NCI-H526 (cell line): ENCODE data around the gene PFKFB2.
"Not testable (repeated sequence)": the region's sequence is repeated elsewhere in the genome, so short reads cannot be mapped to it uniquely, and the experiment has no call there.

ENCODE experiments used
- DNase-seq, 2 experiments: peaks; one replicate each; lab custom pipeline; 2025; lab: John Stamatoyannopoulos, UW

PFKFB2 gene

DNA sequence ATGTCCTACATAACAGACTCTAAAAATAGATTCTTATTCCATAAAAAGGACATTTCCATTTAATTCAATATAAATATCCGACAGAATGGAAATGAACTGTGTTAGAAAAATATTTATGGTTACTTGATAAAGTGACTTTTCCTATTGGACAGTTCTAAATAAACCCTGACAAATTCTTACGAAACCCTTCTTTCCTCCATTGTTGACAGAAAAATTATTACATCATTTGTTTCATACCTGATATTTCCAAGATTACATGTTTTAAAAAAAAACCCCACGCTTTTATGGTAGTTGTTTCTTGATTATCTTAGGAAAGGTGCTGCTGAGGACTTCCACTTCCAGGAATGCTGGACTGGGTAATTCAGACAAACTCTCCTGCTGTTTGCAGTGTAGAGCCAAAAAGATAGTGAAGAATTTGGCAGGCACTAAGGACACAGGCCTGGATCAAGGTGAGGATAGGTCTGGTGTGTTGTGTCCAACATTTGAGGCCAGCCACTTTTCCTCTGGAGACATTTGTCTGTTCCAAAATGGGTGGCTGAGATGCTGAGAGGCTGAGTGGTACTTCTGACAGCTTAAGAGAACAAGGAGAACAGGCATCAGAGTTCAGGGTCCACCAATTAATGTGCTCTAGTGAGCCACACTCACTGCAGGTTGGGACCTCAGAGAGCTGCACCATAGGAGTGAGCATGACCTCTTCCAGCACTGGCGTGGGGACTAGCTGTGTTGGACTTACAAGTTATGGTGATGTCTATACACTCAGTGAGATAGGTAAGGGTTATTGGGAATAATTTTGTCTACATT lies 13.5 kb upstream of the PFKFB2 start:
- no peak for DNase-seq

DNA sequence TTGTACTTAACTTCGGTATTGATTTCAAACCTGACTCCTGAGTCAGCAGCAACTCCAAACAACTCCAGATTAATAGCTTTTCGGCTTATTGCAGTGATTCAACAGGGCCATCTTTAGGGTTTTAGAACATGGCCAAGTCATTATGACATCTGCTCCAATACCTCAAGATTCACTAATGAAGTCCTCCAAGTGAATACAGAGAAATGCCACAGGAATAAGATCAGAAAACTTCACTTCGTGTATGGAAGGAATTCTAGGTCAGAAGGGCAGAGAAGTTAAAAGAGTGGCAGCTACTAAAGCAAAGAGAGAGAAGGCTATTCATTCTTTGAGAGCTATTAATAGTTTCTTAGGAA lies 12.9 kb upstream of the PFKFB2 start:
- DNase-seq, result no peak

DNA sequence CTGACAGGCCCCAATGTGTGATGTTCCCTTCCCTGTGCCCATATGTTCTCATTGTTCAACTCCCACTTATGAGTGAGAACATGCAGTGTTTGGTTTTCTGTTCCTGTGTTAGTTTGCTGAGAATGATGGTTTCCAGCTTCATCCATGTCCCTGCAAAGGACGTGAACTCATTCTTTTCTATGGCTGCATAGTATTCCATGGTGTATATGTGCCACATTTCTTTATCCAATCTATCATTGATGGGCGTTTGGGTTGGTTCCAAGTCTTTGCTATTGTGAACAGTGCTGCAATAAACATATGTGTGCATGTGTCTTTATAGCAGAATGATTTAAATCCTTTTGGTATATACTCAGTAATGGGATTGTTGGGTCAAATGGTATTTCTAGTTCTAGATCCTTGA lies 11.7 kb upstream of the PFKFB2 start:
- DNase-seq, result not testable (repeated sequence)

DNA sequence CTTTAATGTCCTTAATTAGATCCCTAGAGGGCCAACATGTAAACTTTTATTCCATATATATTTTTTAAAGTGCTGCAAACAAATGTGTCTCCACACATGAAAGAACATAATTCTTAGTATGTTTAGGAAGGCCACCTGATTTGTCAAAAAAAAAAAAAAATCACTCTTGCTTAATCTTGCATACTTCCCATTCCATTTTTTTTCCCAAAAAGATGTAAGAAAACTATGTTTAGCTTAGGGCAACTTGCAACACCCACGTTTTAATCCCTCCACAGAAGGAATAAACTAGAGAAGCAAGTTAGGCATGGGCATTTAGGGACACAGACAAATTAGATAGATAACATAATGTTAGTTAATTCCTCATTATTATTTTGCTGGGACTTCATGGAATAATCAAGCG lies 7.6 kb upstream of the PFKFB2 start:
- no peak for DNase-seq

DNA sequence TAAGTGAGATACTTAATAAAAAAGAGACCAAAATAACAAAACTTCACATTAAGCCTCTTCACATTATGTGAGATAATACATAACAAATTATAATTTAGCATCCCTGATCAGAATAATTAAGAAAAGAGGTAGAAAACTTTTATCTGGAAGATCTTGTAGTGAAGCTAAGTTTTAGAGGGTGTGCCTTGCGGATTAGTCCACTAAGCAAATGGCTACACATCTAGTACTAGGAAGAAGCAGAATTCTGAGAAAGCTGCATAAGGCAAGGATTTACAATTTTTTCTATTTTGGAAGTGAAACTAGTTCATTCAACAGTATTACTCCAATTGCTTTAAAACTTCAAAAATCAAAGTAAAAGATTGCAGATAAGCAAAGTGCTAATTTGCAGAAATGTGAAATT lies 5.6 kb upstream of the PFKFB2 start:
- DNase-seq, result no peak

DNA sequence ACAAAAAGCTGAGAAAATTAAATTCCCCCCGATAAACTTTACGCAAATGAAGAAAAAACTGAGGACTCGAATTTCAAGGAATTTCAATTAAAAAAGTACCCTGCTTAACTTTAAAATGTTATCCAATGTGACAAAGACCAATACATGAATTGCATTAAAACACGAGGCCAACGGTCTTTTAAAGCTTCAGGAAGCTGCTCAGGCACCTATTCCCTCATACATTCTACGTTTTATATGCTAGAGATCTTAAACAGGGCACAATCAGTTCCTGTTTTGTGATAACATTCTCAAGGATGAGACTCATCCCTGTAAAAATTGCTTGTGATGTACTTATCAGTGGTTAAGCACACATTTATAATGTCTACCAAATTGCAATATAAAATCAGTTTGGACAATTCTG lies 5.0 kb upstream of the PFKFB2 start:
- no peak for DNase-seq

DNA sequence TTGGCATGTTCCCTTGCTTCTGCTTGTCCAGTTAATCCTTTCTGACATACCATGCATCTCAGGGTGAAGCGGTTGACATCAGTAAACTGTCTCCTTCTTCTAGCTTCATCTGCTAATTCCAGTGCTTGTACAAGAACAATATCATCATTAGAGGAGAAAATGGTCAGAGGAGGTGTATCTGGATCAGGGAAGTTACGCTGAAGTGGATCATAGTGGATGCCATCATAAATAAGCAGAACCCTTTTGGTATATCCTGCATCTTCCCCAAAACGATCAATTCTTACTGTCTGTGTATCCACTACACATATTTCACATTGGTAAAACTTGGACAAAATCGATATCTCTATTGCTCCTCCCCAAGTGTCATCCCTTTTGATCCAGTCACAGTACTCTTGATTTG lies 4.0 kb upstream of the PFKFB2 start:
- DNase-seq, result no peak

DNA sequence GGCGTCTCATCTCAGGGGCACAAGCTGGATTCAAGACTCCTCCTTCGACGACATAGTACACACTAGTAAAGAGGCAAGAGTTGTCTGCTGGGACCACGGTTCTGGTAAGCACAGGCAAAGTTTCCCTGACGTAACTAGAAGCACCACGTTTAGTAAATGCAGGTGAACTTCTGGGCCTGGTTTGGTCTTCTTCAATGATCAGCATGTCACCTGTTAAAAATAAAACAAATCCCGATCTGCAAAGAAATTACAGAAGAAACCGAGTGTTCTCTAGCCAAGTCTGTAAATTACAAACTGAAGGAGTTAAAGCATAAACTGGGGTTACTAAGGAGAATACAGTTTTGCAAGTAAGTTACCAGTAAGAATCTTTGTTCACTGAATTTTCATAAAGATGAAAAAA lies 3.6 kb upstream of the PFKFB2 start:
- no peak for DNase-seq

DNA sequence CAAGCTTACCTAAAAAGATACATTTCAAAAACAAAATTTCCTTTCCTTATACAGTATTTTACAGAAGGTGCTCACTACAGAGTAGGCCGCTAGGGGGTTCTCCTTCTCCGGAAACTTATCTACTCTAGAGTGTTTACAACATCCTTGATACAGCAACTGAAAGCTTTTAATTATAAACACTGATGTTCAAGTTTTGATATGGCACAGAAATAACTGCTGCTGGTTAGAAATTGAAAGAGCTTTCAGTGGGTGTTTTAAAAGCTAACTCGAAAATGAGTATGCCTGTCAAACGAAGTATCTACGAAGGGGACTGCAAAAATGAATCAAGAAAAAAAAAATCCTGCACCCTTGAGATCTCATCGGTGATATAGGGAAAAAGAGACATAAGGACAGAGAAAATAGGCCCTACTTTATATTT lies 3.1 kb upstream of the PFKFB2 start:
- DNase-seq, result peak; percentile 4 to 44

DNA sequence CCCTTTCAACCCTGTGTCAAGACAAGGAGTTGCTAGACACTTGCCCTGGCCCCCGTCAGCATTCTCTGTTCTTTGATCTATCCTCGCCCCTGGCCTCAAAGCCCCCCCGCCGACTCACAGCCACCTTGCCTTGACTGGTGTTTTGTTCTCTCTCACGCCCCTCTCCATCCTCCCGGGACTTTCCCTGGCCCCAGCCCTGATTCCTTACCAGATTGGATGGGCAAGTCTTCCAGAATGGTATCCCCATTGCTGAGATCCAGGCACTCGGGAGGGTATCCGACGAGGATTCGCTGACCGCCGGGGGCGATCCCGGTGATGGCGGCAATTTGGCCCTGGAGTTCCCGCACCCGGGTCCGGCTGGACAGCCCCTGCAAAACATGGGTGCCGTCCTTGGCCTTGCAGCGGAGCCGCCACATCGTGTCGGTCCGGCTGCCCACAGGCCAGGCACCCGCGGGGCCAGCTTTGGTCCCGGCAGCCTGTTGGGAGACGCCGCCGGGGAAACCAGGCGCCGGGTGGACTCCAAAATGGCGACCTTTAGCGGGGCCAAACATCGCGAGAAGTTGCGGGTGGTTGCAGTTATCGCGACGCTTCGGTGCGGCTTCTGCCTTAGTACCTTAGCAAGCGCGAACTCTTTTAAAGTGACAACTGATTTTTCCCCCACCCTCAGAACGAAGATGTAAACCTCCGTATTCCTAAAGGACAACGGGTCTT lies 2.4 kb upstream of the PFKFB2 start:
- peak; percentile 51 to 91 for DNase-seq

DNA sequence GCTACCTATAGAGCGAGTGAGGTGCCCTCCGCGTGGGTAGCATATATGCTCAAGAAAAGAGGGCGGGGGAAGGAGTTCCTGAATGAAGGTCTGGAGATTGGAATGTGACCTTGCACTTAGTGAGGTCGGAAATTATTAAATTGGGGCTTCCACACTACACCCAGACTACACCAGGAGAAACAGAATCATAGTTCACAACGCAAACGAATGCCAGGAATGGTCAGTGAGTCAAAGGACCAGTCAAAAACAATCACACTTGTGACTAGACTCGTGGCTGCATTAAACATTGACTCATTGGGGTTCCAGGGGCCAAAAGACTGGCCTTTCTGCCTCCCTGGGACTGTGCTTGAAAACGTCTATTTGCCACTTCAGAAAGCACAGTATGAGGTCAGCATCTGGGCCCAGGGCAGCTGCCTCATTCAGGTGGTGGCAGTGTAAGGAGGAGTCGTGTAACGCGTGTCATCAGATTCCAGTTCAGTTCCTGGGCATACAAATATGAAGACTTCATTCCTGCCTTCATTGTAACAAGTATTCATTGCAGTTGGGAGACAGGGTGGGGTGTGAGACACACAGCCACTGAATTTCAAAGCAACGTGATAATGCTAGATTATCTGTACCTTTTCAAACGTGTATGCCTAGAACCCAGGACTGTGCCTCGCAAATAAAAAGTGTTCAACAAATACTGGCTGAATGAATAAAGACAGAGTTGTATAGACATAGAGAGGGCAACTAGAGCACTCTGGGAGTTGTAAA lies 1.7 kb upstream of the PFKFB2 start, which contains the start of gene YOD1:
Gene YOD1, minus strand, starts transcription at position 18 of the 753 bp plus-strand sequence. CDS start 178 bp downstream, outside the sequence.
- no peak for DNase-seq

DNA sequence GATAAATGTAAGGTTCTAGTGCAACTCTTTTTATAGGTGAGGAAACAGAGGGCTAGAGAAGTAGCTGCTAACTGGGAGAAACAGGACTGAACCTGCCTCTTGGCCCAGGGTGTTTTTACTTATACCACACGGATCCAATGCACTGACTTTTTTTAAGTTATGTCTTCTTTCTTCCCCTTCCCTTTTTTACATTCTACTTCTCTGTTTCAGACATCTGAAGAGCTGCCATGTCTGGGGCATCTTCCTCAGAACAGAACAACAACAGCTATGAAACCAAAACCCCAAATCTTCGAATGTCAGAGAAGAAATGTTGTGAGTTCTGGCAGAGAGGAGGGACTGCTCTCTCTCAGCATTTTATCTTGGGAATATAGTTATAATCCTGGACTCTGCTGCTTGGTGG lies 1.4 kb downstream of the PFKFB2 start:
- DNase-seq, result peak in 1 of 2 experiments; percentile 3

DNA sequence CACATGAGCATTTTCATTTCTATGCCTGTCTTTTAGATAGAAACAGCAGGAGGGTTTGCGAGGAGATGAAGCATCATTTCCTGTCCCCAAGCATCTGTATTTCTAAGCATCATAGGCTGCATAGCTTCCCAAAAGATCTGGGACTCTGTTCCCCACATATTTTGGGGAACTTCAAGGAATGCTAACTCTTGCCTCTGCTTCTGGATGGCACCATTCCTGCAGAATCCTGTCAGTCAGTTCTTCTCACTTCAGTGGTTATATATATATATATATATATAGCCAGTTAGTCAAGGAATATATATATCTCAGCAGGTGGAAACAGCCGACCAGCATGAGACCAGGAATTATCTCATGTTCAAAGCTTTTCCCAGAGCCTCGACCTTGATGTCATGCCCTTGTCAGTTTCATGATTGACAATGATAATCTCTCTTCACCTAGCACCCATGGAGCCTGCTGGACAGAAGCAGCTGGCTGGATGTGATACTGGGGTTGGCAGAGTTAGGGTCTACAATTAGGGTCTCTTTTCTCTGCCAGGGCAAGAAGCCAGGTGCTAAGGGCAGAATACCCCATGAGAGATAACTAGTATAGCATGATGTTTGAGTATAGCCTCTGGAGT lies 2.4 kb downstream of the PFKFB2 start:
- no peak for DNase-seq

DNA sequence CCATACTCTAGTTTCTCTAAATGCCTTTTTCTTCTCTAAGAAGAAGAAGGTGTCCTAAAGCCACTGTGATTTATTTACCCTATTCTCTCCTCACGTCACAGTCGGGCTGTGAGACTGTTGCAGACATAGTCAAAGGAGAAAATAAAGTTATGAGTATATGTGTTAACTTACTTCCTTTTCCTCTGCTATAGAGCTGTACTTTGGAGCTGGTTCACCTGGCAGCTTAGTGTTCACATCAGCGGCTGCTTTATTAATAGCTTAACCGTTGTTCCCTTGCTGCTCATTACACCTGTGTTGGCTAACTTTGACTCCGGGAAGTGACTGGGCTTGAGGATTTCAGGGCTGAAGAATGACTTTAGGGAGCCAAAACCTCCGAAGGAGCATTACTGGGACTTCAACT lies 3.6 kb downstream of the PFKFB2 start:
- no peak for DNase-seq

DNA sequence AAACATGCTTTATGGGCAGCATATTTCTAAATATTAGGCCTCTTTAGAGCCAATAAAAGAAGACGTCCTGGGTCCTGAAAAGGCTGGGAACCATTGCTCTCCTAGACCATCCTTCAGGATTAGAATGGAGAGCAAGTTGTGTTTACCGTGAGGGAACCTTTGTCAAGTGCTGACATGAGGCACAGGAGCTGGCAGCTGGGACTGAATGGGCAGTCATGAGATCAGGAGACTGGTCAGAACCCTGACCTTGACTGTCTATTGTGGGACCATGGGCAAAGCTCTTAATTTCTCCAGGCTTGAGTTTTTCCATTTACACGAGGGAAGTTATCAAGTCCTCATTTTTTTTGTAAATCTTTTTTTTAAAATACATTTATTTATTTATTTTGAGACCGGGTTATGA lies 5.2 kb downstream of the PFKFB2 start:
- DNase-seq, result no peak

DNA sequence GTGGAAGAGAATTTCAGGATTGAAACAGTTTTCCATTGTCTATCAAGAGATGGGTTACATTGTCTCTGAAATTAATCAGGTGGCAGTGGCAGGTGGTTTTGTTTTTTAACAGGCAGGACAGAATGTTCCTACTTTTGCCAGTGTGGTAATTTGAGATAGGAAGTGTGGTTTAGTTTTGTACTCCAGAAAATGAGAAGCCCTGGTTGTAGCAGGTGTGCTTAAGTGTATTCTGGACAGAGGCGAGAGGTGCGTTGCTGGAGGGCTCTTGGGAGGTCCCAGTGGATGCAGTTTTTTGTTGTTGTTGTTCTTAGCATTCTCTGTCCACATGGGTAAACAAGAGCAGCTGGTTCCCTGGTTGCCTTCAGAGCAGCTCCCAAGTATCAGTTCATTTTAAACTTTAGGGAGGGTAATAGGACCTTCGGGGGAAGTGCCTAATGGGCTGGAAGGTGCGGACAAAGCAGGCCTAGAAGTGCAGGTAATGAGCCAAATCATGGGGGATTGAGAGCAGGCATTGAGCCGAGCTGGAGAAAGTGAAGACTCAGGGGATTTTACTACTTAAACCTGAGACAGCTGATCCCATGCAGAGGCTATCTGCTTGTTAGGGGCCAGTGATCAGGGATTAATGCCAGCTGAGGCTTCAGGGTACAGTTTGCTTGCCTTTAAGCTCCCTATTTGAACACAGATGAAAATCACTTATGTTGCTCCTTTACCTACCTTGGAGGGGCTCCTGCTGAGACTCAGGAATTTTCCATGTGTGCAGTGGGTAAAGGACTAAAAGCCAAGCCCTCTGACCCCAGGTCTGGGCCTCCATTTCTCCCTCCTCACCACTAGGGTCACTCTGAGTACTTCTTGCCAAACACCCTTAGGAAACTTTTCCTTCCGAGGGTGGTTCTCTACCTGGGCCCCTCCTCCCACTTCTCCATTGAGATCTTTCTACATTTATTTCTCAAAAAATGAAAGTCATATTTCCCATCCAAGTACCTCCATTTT lies 6.1 kb downstream of the PFKFB2 start:
- no peak for DNase-seq

DNA sequence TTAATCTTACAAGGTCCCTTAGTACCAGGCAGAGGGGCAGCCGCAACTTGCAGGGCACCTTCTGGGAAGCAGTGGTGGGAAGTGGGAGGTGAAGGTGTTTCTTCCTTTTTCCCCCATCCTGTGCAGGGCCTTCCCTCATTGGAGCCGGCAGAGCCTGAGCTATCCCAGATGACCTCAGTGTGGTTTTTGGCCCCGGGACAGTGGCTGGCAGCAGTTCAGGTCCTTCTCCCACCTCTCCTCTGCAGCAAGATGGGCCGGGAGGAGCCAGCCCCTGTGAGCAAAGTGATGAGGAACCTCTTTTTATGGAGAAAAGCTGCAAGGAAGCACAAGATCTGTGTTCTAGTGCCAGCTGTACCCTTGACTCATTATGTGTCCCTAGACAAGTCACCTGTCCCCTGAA lies 6.8 kb downstream of the PFKFB2 start:
- no peak for DNase-seq

DNA sequence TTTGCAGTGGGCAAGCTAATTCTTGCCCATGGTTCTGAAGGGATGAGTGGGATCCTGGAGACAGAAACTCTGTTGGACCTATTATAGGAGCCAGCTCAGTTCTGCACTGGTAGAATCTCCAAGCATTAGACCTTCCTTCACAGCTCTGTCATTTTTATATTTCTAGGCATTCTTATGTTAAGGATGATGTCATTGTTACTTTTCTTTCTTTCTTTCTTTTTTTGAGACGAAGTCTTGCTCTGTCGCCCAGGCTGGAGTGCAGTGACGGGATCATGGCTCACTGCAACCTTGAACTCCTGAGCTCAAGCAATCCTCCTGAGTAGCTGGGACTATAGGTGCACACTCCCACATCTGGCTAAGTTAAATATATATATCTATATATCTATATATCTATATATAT lies 7.5 kb downstream of the PFKFB2 start:
- no peak for DNase-seq

DNA sequence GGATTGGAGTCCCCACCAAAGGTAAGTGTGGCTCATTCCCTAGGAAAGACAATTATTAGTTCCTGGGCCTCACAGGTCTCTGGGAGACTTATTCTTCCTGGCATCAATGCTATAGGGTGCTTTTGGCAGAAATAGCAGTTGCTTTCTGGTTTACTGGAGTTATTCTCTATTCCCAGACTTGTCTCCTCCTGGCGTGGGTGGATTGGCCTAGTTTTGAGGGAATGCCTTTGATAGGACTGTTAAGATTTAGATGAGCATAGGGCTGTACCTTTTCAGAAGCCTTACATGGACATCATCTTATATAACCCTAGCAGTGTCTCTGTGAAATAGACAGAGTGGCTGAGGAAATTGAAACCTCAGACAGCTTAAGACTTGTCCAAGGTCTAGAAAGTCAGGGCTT lies 9.0 kb downstream of the PFKFB2 start:
- no peak for DNase-seq

DNA sequence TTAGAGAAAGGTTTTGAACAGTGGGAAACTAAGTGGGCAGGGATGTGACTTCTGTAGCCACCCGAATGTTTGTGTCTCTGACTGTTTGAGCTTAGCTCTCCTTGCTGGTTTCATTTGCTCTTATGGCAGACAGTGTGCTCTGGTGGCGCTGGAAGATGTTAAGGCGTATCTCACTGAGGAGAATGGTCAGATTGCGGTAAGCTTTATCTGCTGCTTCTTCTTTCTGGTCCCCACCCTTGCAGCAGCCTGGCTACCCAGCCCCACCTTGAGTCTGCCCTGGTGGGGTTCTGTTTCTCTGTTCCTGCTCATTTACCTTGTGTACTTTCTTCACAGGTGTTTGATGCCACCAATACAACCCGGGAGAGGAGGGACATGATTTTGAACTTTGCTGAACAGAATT lies 9.9 kb downstream of the PFKFB2 start:
- DNase-seq, result no peak

DNA sequence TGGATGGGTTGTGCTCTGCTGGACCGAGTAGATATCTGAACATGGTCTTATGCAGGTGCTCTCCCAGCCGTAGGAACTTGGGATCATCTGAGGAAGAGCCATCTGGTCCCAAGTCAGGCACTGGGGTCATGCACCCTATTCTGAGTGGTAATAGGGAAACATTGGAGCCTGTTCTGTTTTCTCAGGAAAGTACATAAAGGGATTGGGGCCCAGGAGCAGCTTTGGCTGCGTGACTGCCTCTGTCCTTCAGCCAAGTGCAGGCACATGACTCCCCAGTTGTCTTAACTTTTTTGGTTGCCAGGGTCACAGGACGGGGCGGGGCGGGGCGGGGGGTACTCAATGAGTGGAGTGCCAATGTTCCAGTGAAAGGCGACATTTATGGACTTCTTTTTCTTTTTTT lies 11.5 kb downstream of the PFKFB2 start:
- no peak for DNase-seq
